Measurements from ENCODE around the gene TMEM214. TPM values are rescaled to one million over a fixed set of nuclear protein-coding genes. Genes with fewer than 3 reads are reported as not detected.

Gene TMEM214
- total RNA-seq, 1 donor = 71.6 TPM

DNA sequence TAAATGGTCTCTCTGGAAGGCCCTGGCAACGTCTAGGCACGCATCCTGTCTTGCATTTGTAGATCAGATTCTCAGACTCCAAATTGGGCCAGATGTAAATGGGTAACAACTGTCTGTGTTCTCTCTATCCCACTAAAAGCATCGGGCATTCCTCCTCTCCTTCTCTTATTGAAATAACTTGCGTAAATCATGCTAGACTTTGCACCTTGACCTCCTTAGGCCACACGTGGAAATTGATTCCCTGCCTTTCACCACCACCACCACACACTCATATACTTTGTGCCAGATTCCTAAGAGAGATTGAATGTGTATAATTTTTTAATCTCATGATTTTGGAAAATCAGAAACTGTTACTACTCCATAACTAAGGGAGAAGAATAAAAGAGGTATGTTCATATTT is 41.0 kb upstream of the TMEM214 start:
- H3K4me3 ChIP-seq (ENCODE audit: low read depth, low read length) = no peak overlapping the region
- TF ChIP-seq, protein P1, sequence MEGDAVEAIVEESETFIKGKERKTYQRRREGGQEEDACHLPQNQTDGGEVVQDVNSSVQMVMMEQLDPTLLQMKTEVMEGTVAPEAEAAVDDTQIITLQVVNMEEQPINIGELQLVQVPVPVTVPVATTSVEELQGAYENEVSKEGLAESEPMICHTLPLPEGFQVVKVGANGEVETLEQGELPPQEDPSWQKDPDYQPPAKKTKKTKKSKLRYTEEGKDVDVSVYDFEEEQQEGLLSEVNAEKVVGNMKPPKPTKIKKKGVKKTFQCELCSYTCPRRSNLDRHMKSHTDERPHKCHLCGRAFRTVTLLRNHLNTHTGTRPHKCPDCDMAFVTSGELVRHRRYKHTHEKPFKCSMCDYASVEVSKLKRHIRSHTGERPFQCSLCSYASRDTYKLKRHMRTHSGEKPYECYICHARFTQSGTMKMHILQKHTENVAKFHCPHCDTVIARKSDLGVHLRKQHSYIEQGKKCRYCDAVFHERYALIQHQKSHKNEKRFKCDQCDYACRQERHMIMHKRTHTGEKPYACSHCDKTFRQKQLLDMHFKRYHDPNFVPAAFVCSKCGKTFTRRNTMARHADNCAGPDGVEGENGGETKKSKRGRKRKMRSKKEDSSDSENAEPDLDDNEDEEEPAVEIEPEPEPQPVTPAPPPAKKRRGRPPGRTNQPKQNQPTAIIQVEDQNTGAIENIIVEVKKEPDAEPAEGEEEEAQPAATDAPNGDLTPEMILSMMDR (IDR thresholded peaks at IDR 0.05; ENCODE audit: insufficient read depth, low read length) = no peak
- no peak for DNase-seq (ENCODE audit: low read depth)

DNA sequence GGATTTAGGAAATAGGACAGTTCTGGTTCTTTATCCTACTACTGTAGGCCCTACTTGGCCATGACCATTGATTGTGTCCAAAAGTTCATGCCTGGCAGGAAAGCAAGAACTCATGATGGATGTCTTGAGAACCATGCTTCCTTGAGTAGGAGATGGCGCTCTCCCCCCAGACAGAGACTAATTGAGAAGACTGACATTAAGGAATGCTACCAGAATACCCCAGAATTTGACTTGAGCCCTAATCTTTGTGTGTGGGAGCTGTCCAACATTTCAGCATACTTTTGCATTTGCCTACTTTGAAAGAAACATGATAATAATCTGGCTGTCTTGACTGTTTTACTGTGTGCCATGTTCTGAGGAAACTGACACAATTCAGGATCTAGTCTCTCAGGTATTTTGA is 39.0 kb upstream of the TMEM214 start:
- TF ChIP-seq, protein P1 (IDR thresholded peaks at IDR 0.05; ENCODE audit: insufficient read depth, low read length) = no peak
- no peak for DNase-seq (ENCODE audit: low read depth)
- H3K4me3 ChIP-seq (ENCODE audit: low read depth, low read length) = no peak overlapping the region

DNA sequence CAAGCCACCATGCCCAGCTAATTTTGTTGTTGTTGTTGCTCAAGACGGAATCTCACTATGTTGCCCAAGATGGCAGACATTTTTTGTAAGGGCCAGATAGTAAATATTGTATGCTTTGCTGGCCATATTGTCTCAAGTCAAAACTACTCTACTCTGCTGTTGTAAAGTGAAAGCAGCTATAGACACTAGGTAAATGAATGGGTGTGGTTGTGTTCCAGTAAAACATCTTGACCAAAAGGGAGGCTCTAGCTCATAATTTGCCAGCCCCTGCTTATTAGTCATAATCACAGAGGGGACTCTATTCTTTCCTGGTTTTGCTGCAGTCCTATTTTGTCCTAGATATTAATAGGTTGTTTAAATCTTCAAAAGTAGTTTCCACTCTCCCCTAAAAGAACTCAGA is 37.8 kb upstream of the TMEM214 start:
- DNase-seq (ENCODE audit: low read depth) = no peak
- TF ChIP-seq, protein P1 (IDR thresholded peaks at IDR 0.05; ENCODE audit: insufficient read depth, low read length) = no peak

DNA sequence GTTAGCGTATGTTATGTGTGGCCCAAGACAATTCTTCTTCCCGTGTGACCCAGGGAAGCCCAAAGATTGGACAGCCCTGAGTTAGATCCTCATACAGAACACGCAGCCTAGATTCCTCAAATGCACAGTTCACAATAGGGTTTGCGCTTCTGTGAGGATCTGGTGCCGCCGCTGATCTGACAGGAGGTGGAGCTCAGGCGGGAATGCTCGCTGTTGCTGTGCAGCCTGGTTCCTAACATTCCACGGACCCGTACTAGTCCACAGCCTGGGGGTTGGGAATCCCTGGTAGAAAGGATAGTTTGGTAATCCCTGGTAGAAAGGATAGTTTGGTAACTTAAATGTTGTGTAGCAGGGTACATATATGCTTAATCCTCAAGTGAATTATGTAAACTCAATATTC is 35.4 kb upstream of the TMEM214 start:
- no peak for DNase-seq (ENCODE audit: low read depth)
- H3K4me3 ChIP-seq (ENCODE audit: low read depth, low read length) = no peak overlapping the region
- TF ChIP-seq, protein P1 (IDR thresholded peaks at IDR 0.05; ENCODE audit: insufficient read depth, low read length) = no peak

More for the DNA sequence above, 37.8 kb upstream of the TMEM214 start:
- H3K4me3 ChIP-seq (ENCODE audit: low read depth, low read length) = no peak overlapping the region

DNA sequence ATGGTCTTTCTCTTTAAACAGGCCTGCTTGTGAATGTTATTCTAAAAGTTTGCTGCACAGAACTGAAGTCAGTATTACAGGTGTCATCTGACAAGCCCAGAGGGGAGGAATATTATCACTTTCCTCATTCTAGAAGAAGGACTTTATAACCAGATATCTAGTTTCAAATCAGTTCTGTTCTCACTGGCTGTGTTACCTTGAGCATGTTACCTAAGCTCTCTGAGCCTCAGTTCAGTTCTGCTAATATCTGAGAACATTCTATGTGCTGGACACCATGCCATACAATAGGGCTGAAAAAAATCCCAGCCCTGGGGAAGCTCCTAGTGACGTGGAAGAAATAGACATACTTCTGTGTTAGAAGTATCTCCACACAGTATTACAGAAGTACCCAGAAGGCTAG is 34.4 kb upstream of the TMEM214 start:
- TF ChIP-seq, protein P1 (IDR thresholded peaks at IDR 0.05; ENCODE audit: insufficient read depth, low read length) = no peak
- H3K4me3 ChIP-seq (ENCODE audit: low read depth, low read length) = no peak overlapping the region

DNA sequence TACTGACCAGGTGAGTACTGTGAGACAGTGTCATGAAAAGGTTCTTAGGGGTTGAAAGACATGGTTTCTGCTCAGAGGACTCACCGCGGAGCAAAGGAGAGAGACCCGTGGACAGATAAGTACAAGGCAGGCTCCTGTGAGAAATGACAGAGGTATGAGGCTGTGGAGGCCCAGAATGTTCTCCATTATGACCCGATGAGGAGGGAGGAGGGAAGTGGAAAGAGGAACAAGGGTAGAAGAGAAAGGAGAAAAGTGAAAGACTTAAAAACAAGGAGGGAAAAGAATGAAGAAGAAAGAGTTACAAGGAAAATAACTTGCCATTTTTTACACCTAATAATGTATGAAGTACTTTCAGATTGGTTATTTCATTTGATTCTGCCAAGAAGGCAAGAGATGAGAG is 32.5 kb upstream of the TMEM214 start:
- TF ChIP-seq, protein P1 (IDR thresholded peaks at IDR 0.05; ENCODE audit: insufficient read depth, low read length) = no peak
- no peak for DNase-seq (ENCODE audit: low read depth)
- no peak overlapping the region for H3K4me3 ChIP-seq (ENCODE audit: low read depth, low read length)

More for the DNA sequence above, 34.4 kb upstream of the TMEM214 start:
- DNase-seq (ENCODE audit: low read depth) = no peak

DNA sequence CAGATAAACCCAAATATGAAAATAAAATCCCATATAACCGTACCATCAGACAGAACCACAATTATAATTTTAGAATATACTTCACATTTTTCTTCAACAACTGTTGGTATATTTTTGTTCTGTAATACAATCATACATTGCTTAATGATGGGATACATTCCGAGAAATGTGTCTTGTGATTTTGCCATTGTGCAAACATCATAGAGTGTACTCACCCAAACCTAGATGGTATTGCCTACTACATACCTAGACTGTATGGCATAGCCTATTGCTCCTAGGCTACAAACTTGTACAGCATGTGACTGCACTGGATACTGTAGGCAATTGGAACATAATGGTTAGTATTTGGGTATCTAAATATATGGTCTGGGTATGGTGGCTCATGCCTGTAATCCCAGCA is 31.8 kb upstream of the TMEM214 start:
- no peak for DNase-seq (ENCODE audit: low read depth)
- no peak overlapping the region for H3K4me3 ChIP-seq (ENCODE audit: low read depth, low read length)
- TF ChIP-seq, protein P1 (IDR thresholded peaks at IDR 0.05; ENCODE audit: insufficient read depth, low read length) = no peak

Measured in fibroblast of the aortic adventitia (primary cell).